ENCODE data around the gene VKORC1. TPM values are rescaled to one million over a fixed set of nuclear protein-coding genes. Genes with fewer than 3 reads are reported as not detected.

VKORC1 gene
- 105 and 137 TPM in 2 replicates for total RNA-seq

GRCh38 chr16:31094424-31095120, at the start of gene VKORC1:
VKORC1 (minus strand) TSS chr16:31094797; CDS start chr16:31094729, 68 bp downstream.

GRCh38 chr16:31135535-31136286, 41.1 kb upstream of the VKORC1 start, which contains the start of gene PRSS8:
PRSS8 (minus strand) TSS chr16:31135727; CDS start chr16:31135498, 229 bp downstream.

GRCh38 chr16:31117384-31118222, 23.0 kb upstream of the VKORC1 start, which contains the start of gene KAT8:
KAT8 (plus strand) TSS chr16:31117664; CDS start chr16:31117682, 18 bp downstream.

GRCh38 chr16:31108035-31108793, 13.6 kb upstream of the VKORC1 start, which contains the start of gene BCKDK:
BCKDK (plus strand) TSS chr16:31108386; CDS start chr16:31109224, 838 bp downstream.

GRCh38 chr16:31088459-31089183, 6.0 kb downstream of the VKORC1 start, which contains the start of gene PRSS53:
PRSS53 (minus strand) TSS chr16:31088943; CDS start chr16:31088809, 134 bp downstream.

GRCh38 chr16:31073970-31074813, 20.4 kb downstream of the VKORC1 start, which contains the start of the genes ZNF646 and ZNF668:
ZNF646 (plus strand) TSS chr16:31074422; CDS start chr16:31076325, 1,903 bp downstream.
ZNF668 (minus strand) TSS chr16:31074240; CDS start chr16:31064459, 9,781 bp downstream.

Other genes starting within 250 kb of the VKORC1 start
- gene BCL7C, start 200.7 kb downstream of the VKORC1 start, total RNA-seq = 37.0 and 41.7 TPM in 2 replicates
- 3.5 and 5.8 TPM in 2 replicates for gene CTF1, start 198.2 kb downstream of the VKORC1 start, total RNA-seq
- 18.6 and 19.5 TPM in 2 replicates for gene FBXL19, start 171.2 kb downstream of the VKORC1 start, total RNA-seq
- gene ORAI3, start 145.7 kb downstream of the VKORC1 start, total RNA-seq = 34.2 and 43.0 TPM in 2 replicates
- gene SETD1A, start 137.0 kb downstream of the VKORC1 start, total RNA-seq = 2.7 and 8.1 TPM in 2 replicates
- 52.1 and 60.4 TPM in 2 replicates for gene HSD3B7, start 109.6 kb downstream of the VKORC1 start, total RNA-seq
- 0.97 and 2.3 TPM in 2 replicates for gene STX1B, start 84.2 kb downstream of the VKORC1 start, total RNA-seq
- 17.4 and 22.0 TPM in 2 replicates for gene STX4, start 61.2 kb downstream of the VKORC1 start, total RNA-seq
- gene ZNF668, start 20.6 kb downstream of the VKORC1 start, total RNA-seq = 31.3 and 34.0 TPM in 2 replicates
- gene ZNF646, start 20.4 kb downstream of the VKORC1 start, total RNA-seq = 19.6 and 20.4 TPM in 2 replicates
- 4.2 and 5.5 TPM in 2 replicates for gene PRSS53, start 5.9 kb downstream of the VKORC1 start, total RNA-seq
- gene BCKDK, start 13.6 kb upstream of the VKORC1 start, total RNA-seq = 34.4 and 36.1 TPM in 2 replicates
- gene KAT8, start 22.9 kb upstream of the VKORC1 start, total RNA-seq = 33.2 and 35.9 TPM in 2 replicates
- gene PRSS8, start 40.9 kb upstream of the VKORC1 start, total RNA-seq = 0.16 TPM in 1 of 2 replicates, not detected in the other
- gene PRSS36, start 55.3 kb upstream of the VKORC1 start, total RNA-seq = 2.1 TPM in 1 of 2 replicates, not detected in the other
- gene FUS, start 85.3 kb upstream of the VKORC1 start, total RNA-seq = 49.4 and 53.2 TPM in 2 replicates
- gene PYCARD, start 108.0 kb upstream of the VKORC1 start, total RNA-seq = 29.9 and 39.4 TPM in 2 replicates
- gene TRIM72, start 119.3 kb upstream of the VKORC1 start, total RNA-seq = not detected in 2 replicates
- not detected in 2 replicates for gene PYDC1, start 122.3 kb upstream of the VKORC1 start, total RNA-seq
- not detected in 2 replicates for gene ITGAM, start 165.2 kb upstream of the VKORC1 start, total RNA-seq

Measured in hair follicle dermal papilla cell (primary cell).